GM18520 (cell line): ENCODE measurements around the gene GEMIN8.

Experiments
- ATAC-seq: cut with Tn5 transposase; IDR thresholded peaks from one replicate; pipeline ENCODE4 v1.9.1; 2021; ENCODE audit not compliant: unreplicated experiment

The GEMIN8 gene, protein sequence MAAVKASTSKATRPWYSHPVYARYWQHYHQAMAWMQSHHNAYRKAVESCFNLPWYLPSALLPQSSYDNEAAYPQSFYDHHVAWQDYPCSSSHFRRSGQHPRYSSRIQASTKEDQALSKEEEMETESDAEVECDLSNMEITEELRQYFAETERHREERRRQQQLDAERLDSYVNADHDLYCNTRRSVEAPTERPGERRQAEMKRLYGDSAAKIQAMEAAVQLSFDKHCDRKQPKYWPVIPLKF

DNA sequence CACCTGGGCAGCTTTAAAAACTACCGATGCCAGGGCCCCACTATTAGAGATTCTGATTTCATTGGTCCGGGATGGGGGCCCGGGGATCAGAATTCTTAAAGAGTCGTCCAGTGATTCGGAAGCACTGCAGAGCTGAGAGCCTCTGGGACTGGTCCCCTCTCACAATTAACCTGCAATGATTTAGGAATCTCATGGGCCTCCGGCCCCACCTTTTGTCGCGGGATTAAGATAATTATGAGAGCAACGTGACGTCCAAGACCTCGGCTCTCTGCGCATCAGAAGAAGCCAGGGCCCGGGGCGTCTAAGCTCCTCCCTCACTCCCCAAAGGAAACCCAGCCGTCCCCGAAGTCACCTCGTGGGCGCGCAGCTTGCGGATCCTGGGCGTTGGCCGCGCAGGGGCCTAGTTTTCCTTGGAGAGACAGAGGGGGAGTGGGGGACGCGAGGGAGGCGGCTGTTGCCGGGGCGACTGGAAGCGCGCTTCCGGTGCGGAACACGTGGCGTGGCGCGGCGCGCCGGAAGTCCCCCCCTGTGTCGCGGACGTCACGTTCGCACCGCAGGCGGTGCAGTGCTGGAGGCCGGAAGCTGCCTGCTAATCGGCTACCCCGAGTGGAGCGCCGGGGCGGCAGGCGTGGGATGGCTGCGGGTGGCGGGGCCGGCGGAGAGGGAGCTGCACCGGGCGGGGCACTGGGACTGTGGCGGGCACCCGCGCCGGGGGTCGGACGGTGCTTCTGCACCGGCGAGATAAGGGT is at the start of gene GEMIN8:
Gene GEMIN8, minus strand, starts transcription at position 468 of the 749 bp plus-strand sequence. CDS start 8,414 bp downstream, outside the sequence.
- ATAC-seq, result peak; percentile 80

DNA sequence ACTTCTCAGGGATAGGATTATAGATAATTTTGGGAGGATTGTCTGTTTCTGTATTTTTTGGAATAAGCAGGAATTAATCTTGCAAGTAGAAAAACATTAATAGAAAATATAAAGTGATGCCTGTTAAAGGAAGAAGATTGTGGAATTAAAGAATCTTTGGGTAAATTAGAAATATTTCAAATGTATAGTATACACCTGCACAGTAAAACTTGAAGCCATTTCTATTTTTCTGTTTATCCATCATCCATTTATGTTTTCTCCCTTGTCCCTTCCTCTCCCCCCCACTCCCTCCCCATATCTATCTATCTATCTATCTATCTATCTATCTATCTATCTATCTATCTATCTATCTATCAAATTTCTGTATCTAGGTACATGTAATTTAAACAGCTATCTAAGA is 46.9 kb upstream of the GEMIN8 start:
- no peak for ATAC-seq

DNA sequence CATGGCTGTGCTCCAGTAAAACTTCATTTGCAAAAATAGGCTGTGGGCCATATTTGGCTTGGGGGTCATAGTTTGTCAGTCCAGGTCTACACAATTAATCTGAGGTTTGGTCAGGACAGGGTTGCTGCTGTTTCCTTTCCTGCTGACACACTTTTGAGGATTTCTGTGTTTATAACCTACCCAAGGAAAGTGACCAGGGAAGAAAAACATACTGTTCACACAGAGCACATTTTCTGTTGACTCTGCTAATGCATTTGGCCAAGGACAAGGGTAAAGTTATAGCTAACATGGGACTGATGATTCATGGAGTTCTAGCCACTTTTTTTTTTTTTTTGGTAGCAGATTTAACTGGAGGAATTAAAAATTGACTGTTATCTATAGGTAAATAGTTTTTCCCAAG is 43.9 kb upstream of the GEMIN8 start:
- no peak for ATAC-seq

DNA sequence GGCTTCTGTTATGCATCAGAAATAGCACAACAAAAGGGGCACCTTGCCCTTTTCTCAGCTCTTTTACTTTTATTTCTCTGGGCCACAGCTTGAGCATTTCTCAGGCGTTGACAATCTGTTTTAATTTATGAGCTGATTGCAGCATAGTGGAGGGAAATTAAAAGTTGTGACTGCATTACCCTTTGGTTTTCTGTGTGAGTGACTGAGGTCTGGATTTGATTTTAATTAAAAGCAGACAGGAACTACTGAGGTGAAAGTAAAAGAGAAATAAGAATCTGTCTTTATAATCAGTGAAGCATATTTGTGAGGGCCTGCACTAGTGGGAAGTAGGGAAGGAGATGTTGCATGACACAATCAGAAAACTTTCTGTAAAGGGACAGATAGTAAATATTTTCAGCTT is 43.4 kb upstream of the GEMIN8 start:
- ATAC-seq, result no peak

DNA sequence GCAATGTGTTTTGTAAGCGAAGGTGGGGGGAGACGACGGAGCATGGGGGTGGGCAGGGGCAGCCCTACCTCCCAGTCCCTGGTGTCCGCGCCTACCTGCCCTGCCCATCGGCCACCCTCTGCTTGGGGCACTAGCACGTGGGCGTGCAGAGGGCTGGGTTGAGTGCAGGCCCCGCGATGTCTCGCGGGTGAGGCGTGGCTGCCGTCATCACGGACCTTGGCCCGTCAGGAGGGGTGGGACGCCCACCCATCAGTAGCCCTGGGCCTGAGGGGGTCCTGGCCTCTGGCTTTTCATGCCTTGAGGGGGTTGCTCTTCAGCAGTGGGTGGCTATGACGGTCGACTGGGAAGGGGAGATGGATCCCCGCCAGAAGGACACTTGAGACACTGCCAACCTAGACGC is 36.1 kb upstream of the GEMIN8 start:
- ATAC-seq, result no peak

DNA sequence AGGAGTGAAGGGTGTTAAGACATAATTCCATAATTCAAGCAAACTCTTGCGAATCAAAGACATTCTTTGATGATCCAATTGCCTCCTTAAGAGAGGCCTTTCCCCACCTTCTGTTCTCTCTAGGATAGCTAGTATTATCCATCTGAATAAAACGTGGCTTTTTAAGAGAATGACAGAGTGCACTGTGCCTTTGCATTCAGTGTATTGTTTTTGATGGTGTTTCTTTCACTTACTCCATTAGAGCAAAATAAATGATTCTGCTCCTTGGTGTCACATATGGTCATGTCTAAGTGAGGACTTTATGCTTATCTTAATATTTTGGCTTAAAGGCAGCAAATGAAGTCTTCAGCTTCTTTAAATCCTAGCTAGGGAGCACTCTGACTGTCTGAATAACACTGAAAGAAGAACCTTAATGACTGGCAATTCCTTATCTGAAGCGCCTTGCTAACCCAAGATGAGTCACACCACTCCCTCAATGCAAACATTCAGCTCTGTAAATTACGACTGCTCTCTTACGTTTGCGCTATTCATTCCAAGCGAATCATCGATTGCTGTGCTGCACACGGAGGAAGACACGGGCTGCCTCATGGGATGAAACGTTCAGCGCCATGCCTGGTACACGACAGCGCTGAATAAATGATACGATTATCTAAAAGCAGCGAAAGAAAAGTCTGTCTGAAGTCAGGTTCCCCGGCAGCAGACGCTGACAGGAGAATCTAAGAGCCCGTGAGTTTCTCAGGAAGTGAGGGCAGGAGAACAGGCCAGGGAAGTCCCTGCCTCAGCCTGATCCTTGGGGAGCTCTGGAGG is 35.1 kb upstream of the GEMIN8 start:
- no peak for ATAC-seq

DNA sequence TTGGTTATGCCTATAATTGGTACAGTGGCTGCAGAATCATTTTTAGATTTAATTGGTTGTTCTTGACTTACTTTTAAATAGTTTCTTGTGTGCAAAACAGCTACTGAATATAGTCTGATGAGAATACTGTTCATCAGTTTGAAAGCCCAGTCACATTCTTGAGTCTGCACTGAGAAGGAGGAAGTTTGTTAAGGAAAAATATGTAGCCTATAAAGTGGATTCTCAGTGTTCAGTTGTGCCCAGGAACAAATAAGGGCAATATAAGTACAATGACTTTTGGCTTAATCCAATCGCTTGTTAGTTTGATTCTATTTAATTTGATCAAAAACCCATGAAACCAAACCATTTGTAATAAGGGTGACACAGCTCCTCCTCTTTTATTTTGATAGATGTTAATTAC is 32.8 kb upstream of the GEMIN8 start:
- ATAC-seq, result no peak

DNA sequence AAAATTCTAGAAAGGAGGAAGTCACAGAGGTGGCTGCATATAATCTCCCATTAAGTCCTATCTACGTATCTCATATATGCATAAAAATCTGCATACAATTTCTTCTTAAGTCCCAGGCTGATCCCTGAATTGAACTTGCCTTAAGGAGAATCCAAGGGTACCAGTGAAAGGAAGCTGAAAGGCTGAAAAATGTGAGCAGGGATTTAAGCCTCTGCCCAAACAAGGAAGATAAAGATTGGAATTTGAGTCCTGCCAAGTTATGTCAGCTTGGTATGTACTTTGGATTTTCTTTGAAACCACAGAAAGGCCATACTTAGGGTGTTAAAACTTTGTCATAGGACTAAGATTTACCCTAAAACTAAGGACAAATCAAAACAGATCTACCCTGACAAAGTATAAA is 26.5 kb upstream of the GEMIN8 start:
- ATAC-seq, result no peak

DNA sequence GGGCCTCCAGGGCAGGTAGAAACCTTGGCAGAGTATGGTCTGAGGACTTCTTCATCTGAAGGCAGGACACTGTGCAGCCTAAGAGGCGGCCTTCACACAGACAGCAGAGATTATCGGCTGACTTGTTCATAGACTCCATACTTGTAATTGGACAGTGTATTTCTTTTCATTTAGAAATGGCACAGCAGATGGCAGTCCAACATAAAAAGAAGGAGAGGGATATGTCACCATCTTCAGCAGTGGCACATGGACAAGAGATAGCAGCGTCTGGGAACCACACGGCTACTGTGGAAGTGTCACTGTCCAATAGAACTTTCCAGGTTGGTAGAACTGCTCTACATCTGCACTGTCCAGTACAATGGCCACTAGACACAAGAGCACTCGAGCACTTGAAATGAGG is 21.7 kb upstream of the GEMIN8 start:
- no peak for ATAC-seq

DNA sequence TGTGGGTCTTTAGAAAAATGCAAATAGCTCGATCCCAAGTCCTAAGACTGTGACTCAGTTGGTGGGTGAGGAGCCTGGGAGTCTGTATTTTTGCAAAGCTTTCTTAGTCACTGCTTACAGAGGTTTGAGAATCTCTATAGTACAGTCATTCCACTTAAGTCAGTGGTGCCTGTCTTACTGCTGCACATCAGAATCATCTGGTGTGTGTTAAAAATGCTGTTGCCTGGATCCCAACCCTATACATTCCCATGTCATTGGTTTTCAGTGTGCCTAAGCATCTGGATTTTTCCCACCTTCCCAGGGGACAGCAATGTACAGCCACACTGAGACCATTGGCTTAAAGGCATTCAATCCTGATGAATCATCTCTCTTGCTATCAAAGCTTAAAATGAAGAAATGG is 21.0 kb upstream of the GEMIN8 start:
- no peak for ATAC-seq

DNA sequence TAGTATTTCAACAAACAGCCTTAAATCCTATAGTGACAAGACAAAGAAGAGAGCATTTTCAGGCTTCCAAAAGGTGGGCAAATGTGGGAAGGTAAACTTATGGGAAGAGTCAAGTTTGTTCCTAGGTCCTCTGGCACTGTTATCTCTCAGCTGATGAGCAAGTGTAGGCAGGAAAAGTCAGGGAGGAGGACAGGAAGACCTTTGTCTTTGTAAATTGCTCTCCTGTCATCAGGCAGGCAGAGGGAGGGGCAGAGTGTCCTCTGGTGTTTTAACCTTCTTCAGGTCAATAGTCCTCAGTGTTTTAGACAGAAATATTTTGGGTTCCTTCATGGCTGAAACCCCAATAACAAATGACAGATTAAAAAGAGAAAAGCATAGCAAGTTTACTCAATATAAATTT is 13.5 kb upstream of the GEMIN8 start:
- no peak for ATAC-seq

DNA sequence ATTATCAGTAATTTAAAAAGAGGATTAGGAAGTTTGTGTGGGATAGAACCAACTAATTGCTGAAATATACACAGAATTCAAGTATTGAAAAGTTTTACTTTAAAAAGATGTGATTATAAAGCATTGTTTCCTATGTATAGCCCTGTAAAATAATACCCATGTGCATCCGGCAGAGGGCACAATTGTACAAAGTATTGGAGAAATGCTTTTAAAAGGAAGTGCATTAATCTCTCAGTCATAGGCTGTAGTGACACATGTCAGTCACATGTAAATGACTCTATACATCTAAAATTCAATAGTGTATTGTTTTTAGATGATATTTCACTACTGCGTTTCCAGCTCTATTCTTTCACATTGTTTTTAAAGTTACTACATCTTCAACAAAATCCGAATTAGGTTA is 9.7 kb upstream of the GEMIN8 start:
- ATAC-seq, result peak; percentile 91

DNA sequence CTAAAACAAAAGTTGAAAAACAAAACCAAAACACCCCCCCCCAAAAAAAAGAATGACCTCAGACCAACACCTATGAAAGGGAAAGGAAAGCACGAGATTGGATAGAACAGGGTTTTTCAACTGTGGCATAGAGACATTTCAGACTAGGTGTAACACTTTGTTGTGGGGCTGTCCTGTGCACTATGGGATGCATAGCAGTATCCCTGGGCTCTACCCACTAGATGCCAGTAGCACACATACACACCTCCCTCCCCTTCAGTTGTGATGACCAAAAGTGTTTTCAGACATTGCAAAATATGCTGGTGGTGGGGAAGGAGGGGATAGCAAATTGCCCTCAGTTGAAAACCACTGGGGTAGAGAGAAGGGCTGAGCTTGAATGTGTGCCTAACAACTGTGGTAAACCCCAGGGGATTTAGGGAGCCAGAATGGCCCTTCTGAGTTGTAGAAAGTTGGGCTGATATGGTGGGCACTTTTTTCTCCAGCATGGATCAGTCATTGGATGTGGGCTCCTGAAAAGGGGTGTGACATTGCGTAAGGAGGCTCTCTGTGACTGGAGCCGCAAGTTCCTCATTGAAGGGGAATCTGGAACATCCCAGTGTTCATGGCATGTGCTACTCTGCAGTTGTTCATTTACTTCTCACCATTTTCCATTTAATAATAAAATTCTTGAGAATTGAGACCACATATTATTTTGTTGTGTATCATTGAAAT is 8.8 kb upstream of the GEMIN8 start:
- no peak for ATAC-seq

DNA sequence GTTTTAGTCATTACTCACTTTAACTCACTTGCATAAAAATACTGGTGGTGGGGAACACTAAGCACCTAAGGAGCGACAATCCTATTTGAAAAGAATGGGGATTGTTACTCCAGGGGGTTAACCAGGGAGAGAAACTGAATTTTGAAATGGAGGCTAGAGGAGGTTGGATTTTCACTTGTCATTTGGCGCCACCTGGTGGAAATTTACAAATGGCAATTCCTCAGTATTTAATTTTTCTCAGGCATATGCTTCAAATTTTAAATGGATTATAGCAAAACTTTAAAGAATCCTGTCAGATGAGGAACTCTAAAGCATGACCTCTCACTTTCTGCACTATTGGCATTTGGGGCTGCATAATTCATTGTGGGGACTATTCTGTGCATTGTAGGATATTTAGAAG is 2.7 kb upstream of the GEMIN8 start:
- no peak for ATAC-seq

DNA sequence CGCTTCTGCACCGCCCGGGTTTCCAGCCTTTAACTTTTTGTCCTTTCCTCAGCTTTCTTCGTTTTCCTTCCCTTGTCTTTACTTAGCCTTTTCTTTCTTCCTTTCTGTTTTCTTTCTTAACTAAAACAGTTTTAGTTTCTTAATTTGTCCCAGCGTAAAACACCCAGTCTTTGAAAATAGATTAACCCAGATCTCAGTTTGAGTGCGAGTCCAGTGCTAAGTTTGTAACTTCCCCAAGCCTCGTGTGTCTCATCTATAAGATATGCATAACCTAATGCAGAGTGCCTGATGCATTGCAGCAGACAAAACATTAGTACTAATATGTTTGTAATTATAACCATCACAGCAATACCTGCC is 460 bp upstream of the GEMIN8 start:
- no peak for ATAC-seq

DNA sequence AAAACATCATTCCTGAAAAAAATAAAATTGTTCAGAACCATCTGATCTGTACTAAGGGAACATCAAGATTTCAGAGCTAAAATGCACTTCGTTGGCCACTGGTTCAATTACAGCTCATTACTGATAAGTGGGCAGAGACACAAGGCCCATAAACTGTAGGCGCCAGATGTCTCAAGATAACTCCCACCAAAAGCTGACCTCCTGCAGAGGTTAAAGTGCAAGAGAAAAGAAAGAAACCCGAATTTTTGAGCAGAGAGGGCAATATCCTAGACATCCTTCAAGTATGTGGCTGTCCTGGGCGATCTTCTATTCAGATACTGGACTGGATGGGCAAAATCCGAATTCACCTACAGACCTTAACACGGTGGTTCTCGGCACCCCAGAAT is 660 bp downstream of the GEMIN8 start:
- no peak for ATAC-seq

DNA sequence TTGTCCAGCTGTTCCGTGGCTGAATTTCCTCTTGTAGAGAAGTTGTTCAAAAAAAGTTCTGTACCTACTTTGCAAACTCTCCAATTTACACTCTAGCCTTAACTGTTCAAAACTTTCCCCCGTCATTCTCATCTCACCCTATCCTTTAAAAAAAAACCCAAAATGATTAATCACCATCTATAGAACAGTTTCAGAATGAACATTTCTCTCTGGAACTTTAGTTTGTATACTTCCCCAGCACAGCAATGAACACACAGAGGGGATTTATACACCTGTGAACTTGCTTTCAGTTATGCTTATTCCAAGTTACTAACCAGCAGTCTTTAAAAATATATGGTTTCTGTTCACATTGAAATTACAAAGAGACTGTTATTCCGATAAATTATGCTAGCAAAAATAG is 1.2 kb downstream of the GEMIN8 start:
- ATAC-seq, result no peak

DNA sequence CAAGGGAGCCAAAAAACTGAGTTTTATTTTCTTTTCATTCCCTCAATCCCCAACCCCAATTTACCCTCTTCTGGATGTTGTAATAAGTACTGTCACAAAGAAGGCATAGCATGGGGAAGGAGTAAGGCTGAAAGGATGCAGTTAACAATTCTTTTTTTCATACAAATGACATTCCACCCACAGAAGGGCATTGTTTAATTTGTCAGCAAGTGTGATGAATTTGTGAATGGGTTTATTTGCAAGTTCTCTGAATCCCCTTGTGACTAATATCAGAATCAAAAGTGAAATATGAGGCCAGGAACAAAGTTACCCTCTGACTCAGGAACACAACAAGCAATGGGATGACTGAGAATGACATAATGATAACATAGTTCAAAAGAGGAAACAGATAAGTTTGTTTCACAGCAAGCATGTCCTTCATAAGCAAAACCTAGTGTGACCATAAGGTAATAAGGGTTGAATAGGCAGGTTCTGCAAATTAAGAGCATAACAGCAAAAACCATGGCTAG is 2.1 kb downstream of the GEMIN8 start:
- peak; percentile 41 for ATAC-seq

DNA sequence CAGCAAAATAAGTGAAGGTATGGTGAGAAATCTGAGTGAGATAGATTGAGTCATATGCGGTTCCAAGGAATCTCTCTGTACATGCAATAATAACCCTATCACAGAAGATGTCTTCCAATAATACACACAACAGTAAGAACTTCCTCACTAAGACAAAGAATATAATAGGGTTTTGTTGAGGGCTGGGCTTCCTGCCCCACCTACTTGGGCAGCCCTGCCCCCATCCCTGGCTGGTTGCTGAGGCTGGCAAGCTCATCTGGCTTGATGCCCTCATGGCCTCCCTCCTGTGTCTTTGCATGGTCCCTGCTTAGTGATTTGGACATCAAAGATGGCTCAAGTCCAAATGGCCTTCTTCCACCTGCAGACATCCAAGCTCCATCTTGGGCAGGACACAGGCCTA is 2.7 kb downstream of the GEMIN8 start:
- ATAC-seq, result no peak

DNA sequence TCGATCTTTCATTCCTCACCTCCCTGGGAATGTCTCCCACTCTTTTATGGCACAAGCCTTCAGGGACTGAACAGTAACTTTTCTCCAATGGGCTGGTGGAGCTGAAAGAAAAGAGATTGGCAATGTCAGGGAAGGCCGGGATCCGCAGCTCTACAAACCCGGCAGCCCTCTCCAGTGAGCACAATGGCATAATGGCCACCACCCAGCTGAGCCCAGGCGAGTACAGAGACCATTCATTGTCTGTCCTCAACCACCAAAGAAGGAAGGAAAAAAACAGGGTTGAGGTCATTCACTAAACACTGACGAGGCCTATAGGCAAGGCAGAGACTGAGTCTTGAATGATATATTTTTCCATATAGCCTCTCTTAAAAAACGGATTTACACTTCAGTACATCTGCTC is 3.6 kb downstream of the GEMIN8 start:
- ATAC-seq, result no peak

DNA sequence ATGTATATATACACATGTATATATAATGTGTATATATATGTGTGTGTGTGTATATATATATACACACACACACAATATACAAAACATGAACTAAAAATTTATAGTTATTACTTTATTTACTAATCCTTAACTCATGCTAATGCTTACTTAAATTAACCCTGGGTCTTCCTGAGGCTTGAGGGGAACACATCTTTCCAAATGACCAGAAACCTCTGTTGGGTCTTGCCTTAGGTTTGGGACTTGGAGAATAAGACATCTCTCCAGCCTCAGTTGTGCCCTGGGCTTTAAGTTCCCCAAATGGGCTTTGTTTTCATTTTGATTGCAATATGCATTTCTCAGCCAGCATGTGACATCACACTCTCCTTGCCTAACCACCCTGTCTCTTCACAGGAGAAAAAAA is 7.7 kb downstream of the GEMIN8 start:
- no peak for ATAC-seq
